Thoracic aorta (tissue), 2 donors: ENCODE data around the gene SRF. TPM values are rescaled to one million over a fixed set of nuclear protein-coding genes. Genes with fewer than 3 reads are reported as not detected.

Experiments used
- ATAC-seq: fragments of 150-250 bp; one replicate; pipeline ENCODE4 v1.8.0; 2017; ENCODE audit warnings: low read depth; ENCODE audit not compliant: insufficient number of reproducible peaks, low FRiP score
- DNase-seq: peaks from one replicate; pipeline ENCODE4 v3.0.0-alpha.2; 2020; ENCODE audit warnings: low spot score
- H3K27ac ChIP-seq, 2 donors: fragments of 200-600 bp; sonication (generic); 1 replicate in 1 of 2; 2 replicates in 1 of 2; pipeline ENCODE4 v1.5.1; 2016; ENCODE audit warnings: mild to moderate bottlenecking in 2 of 2, moderate library complexity in 2 of 2
- H3K27me3 ChIP-seq: fragments of 200-600 bp; sonication (generic); replicated peaks from 2 replicates; pipeline ENCODE4 v1.6.0; 2016; ENCODE audit warnings: mild to moderate bottlenecking; ENCODE audit not compliant: insufficient read depth
- H3K36me3 ChIP-seq: fragments of 200-600 bp; sonication (generic); one replicate; pipeline ENCODE4 v1.5.1; 2016
- H3K4me1 ChIP-seq, 2 donors: fragments of 200-600 bp; sonication (generic); 1 replicate in 1 of 2; 2 replicates in 1 of 2; pipeline versions ENCODE4 v1.5.1 to v1.6.0; 2016; ENCODE audit warnings: low read depth in 2 of 2, mild to moderate bottlenecking in 1 of 2; ENCODE audit not compliant: control insufficient read depth in 1 of 2
- H3K4me3 ChIP-seq: fragments of 200-600 bp; sonication (generic); 2 replicates; pipeline ENCODE4 v1.5.1; 2016; ENCODE audit warnings: mild to moderate bottlenecking
- H3K9me3 ChIP-seq: fragments of 200-600 bp; sonication (generic); 2 replicates; pipeline ENCODE4 v1.5.1; 2016
- CTCF ChIP-seq: fragments of 200-600 bp; sonication (generic); IDR thresholded peaks from one replicate; pipeline ENCODE4 v1.5.1; 2019; ENCODE audit warnings: antibody characterized with exemption
- total RNA-seq, 2 donors: library from RNA; depleted of rRNA; stranded (reverse); fragments of >200 nt; gene quantifications; one replicate each; pipeline versions ENCODE4 v1.1.0 to v1.2.3, GENCODE V29; 2016

SRF gene
- total RNA-seq, 2 donors from 2014 or later: 79.5 to 99.0 TPM

GRCh38 chr6:43142101-43142500 is 29.0 kb upstream of the SRF start:
- ATAC-seq: no peak

GRCh38 chr6:43143235-43144128 is 27.6 kb upstream of the SRF start:
- H3K27me3 ChIP-seq: no peaks in the 10 kb centered on the region
- TF ChIP-seq CTCF: peak; percentile 96
- DNase-seq (peak; percentile 50), ATAC-seq (peak; percentile 74)
- H3K9me3 ChIP-seq: no peaks in the 10 kb centered on the region
- peaks cover 0 to 5% of the 10 kb centered on the region in 2 donors for H3K4me1 ChIP-seq
- H3K4me3 ChIP-seq: peak overlapping the region; percentile 30
- H3K36me3 ChIP-seq: no peaks in the 10 kb centered on the region
- H3K27ac ChIP-seq: peak overlapping the region in 1 of 2 donors; percentile 13

More at GRCh38 chr6:43142101-43142500, 29.0 kb upstream of the SRF start:
- Histone ChIP-seq H3K9me3 (no peaks in the 10 kb centered on the region), H3K27ac (no peak overlapping the region), H3K4me1 (peaks cover 0 to 5% of the 10 kb centered on the region in 2 donors), H3K36me3 (no peaks in the 10 kb centered on the region), H3K4me3 (no peak overlapping the region), H3K27me3 (no peaks in the 10 kb centered on the region)
- TF ChIP-seq CTCF: no peak
- DNase-seq: no peak

GRCh38 chr6:43144879-43145278 is 26.2 kb upstream of the SRF start:
- H3K4me3 ChIP-seq: no peak overlapping the region
- H3K27me3 ChIP-seq: no peaks in the 10 kb centered on the region
- ATAC-seq: no peak

DNA sequence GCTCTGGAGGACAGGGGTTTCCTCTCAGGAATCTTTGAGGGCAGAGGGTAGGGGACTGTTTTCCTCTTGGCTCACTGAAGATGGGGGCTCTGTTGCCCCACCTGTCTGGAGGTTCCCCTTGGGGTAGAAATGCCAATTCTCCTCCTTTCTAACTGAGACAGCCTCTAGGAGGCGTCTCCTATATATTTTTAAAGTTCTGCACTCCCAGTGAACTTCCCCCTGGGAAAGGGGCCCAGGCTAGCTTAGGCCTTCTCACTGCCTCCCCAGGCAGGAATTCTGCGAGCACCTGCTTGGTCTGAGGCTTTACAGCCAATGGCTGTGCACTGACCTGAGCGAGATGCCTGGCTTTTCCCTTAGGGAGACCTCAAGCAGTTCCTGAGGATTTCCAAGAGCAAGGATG is 24.8 kb upstream of the SRF start:
- Histone ChIP-seq H3K9me3 (no peaks in the 10 kb centered on the region), H3K27me3 (no peaks in the 10 kb centered on the region), H3K27ac (no peak overlapping the region), H3K36me3 (no peaks in the 10 kb centered on the region), H3K4me1 (peaks cover 5 to 20% of the 10 kb centered on the region in 2 donors), H3K4me3 (no peak overlapping the region)
- ATAC-seq (no peak), DNase-seq (no peak)
- TF ChIP-seq CTCF: no peak

More at GRCh38 chr6:43144879-43145278, 26.2 kb upstream of the SRF start:
- DNase-seq: no peak
- TF ChIP-seq CTCF: no peak
- peaks cover 3 to 10% of the 10 kb centered on the region in 2 donors for H3K4me1 ChIP-seq
- H3K36me3 ChIP-seq: no peaks in the 10 kb centered on the region
- no peaks in the 10 kb centered on the region for H3K9me3 ChIP-seq
- H3K27ac ChIP-seq: no peak overlapping the region

DNA sequence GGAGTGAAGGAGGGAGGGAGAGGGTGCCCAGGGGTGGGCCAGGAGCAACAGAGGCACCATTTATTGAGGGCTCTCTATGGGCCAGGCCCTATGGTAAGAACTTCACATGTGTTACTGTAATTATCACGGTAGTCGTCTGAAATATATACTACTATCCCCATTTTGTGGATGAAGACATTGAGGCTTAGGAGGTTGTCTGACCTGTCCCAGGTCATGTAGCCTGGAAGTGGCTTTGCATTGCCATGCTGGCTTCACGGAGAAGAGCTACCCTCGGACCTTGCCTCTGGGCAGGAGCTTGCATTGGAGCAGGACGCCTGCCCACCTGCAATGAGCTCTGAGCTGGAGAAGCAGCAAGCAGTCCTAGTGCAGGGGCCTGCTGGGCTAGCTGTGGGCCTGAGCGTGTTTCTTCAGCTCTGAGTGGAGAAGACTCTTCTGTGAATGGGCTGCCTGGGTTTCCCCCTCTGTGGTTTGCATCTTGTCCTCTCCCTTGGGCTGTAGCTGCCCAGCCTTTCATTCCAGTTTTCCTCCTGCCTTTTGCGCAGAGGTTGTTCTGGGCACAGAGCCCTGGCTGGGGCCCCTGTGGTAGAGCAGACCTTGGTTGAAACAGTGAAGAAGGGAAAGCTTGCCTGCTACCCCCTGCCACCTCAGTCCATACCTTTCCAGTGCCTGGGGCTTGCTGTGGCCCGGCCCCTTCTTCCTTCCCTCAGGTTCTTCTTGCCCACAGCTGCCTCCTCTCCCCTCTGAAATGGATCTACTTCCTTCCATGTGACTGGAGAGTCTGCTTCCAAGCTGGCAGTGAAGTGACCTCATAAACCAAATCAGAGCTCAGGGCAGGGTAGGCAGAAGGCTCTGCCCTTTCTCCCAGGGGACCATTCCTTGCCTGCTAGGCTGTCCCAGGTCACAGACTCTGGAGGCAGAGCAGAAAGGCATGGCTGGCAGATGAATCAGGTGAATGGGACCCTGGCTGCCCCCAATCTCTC is 24.1 kb upstream of the SRF start:
- Histone ChIP-seq H3K4me3 (no peak overlapping the region), H3K36me3 (no peaks in the 10 kb centered on the region), H3K9me3 (no peaks in the 10 kb centered on the region), H3K4me1 (peaks cover 5 to 20% of the 10 kb centered on the region in 2 donors), H3K27ac (no peak overlapping the region), H3K27me3 (no peaks in the 10 kb centered on the region)
- no peak for ATAC-seq
- TF ChIP-seq CTCF: no peak
- no peak for DNase-seq
